Lower lobe of right lung (tissue), 2 donors: ENCODE measurements around the gene COPZ2. TPM values are rescaled to one million over a fixed set of nuclear protein-coding genes. Genes with fewer than 3 reads are reported as not detected.

Experiments used
- ATAC-seq, 2 donors: fragments of 200-7000 bp; cut with Tn5 transposase; one replicate each; pipeline ENCODE4 v1.9.1; 2020 to 2022; ENCODE audit warnings: mild to moderate bottlenecking in 2 of 2, moderate library complexity in 2 of 2
- DNase-seq: peaks from one replicate; pipeline ENCODE4 v3.0.0-alpha.2; 2020
- H3K27ac ChIP-seq: fragments of 200-600 bp; one replicate; pipeline ENCODE4 v1.8.0; 2022
- H3K27me3 ChIP-seq: fragments of 200-600 bp; one replicate; pipeline ENCODE4 v1.8.0; 2022; ENCODE audit warnings: low read depth
- H3K36me3 ChIP-seq: fragments of 200-600 bp; one replicate; pipeline ENCODE4 v1.8.0; 2022; ENCODE audit warnings: mild to moderate bottlenecking
- H3K4me1 ChIP-seq: fragments of 200-600 bp; one replicate; pipeline ENCODE4 v1.8.0; 2022
- H3K4me3 ChIP-seq: fragments of 200-600 bp; one replicate; pipeline ENCODE4 v1.8.0; 2022; ENCODE audit warnings: mild to moderate bottlenecking
- H3K9me3 ChIP-seq: fragments of 200-600 bp; one replicate; pipeline ENCODE4 v1.8.0; 2022
- intact Hi-C: fragments of 100-400 bp; cut with DNase I; formaldehyde crosslinking; loops from one replicate; pipeline ENCODE4 v1.11.0; 2022
- total RNA-seq: library from RNA; stranded (reverse); fragmentation: NEBNext Ultra II Directional; extraction: Animal tissue kit (Norgen Biotek cat#: 25700); gene quantifications from one replicate; pipeline ENCODE4 v1.2.1, GENCODE V29; 2021
- TF ChIP-seq, protein P1 (sequence below): fragments of 200-600 bp; IDR thresholded peaks from one replicate; pipeline ENCODE4 v1.8.0; 2022; ENCODE audit warnings: antibody characterized with exemption, mild to moderate bottlenecking
- donor health status: DM: no; HTN: yes; CAD: no; lungs with severe emphysema.

Gene COPZ2
- total RNA-seq, 1 donor from 2014 or later: 22.9 TPM

DNA sequence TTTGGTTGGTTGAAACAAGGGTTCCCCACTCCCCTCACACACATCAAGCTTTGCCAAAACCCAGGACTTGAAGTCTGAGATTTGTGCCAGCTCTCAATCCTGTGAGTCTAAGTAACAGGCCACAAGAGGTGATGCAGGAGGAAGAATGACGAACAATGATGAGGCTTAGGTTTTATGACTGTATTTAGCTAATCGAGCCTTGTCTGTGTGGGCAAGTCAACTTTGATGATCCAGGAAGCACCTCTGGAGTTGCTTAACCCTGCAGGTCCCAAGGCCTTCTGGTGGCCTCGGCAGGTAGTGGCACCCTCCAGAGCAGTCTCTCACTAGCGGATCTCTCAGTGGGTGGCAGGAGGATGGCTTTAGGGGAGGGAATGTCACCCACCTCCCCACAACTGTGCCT, 38.0 kb downstream of the COPZ2 start:
- peak; percentile 32 for DNase-seq
- no peak for ATAC-seq
- H3K9me3 ChIP-seq: no peaks in the 10 kb centered on the region
- no peaks in the 10 kb centered on the region for H3K27me3 ChIP-seq
- H3K27ac ChIP-seq: no peak overlapping the region
- peaks cover 23% of the 10 kb centered on the region for H3K4me1 ChIP-seq
- intact Hi-C loops: no loop called here
- H3K4me3 ChIP-seq: no peak overlapping the region
- no peaks in the 10 kb centered on the region for H3K36me3 ChIP-seq
- TF ChIP-seq, protein P1, sequence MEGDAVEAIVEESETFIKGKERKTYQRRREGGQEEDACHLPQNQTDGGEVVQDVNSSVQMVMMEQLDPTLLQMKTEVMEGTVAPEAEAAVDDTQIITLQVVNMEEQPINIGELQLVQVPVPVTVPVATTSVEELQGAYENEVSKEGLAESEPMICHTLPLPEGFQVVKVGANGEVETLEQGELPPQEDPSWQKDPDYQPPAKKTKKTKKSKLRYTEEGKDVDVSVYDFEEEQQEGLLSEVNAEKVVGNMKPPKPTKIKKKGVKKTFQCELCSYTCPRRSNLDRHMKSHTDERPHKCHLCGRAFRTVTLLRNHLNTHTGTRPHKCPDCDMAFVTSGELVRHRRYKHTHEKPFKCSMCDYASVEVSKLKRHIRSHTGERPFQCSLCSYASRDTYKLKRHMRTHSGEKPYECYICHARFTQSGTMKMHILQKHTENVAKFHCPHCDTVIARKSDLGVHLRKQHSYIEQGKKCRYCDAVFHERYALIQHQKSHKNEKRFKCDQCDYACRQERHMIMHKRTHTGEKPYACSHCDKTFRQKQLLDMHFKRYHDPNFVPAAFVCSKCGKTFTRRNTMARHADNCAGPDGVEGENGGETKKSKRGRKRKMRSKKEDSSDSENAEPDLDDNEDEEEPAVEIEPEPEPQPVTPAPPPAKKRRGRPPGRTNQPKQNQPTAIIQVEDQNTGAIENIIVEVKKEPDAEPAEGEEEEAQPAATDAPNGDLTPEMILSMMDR: no peak

GRCh38 chr17:47998044-47998443, 39.6 kb downstream of the COPZ2 start:
- TF ChIP-seq, protein P1: no peak
- no peak for ATAC-seq
- peaks cover 23% of the 10 kb centered on the region for H3K4me1 ChIP-seq
- H3K4me3 ChIP-seq: no peak overlapping the region
- intact Hi-C loops: no loop called here
- H3K27ac ChIP-seq: no peak overlapping the region
- H3K9me3 ChIP-seq: no peaks in the 10 kb centered on the region
- no peaks in the 10 kb centered on the region for H3K27me3 ChIP-seq
- peak; percentile 20 for DNase-seq
- H3K36me3 ChIP-seq: no peaks in the 10 kb centered on the region

GRCh38 chr17:47997586-47997985, 40.0 kb downstream of the COPZ2 start:
- TF ChIP-seq, protein P1: no peak
- H3K4me1 ChIP-seq: peaks cover 21% of the 10 kb centered on the region
- H3K27me3 ChIP-seq: no peaks in the 10 kb centered on the region
- no peak overlapping the region for H3K4me3 ChIP-seq
- H3K9me3 ChIP-seq: no peaks in the 10 kb centered on the region
- peak in 1 of 2 donors; percentile 46 for ATAC-seq
- H3K27ac ChIP-seq: no peak overlapping the region
- H3K36me3 ChIP-seq: no peaks in the 10 kb centered on the region
- intact Hi-C loops: no loop called here
- DNase-seq: peak; percentile 46

DNA sequence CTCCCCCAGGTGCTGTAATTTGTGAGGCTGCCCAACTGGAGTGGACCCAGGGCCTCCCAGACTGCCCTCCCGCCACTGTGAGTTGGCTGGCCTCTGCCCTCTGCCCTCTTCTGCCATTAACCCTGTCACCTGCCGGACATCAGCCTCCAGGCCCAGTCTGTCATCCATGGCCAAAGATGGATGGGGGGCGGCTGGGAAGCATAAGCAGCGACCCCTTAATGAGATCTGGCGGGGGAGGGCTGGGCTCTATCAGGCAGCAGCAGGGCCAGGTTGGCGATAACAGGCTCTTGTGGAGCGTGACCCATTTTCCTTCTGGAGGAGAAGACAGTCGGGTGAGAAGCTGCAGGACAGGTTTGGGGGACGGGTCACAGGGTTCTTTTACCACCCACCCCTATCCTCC, 41.4 kb downstream of the COPZ2 start:
- Histone ChIP-seq H3K4me3 (no peak overlapping the region), H3K36me3 (no peaks in the 10 kb centered on the region), H3K9me3 (no peaks in the 10 kb centered on the region), H3K27me3 (no peaks in the 10 kb centered on the region), H3K27ac (no peak overlapping the region), H3K4me1 (peaks cover 9% of the 10 kb centered on the region)
- DNase-seq (no peak), ATAC-seq (no peak)
- intact Hi-C loops: no loop called here
- TF ChIP-seq, protein P1: no peak

DNA sequence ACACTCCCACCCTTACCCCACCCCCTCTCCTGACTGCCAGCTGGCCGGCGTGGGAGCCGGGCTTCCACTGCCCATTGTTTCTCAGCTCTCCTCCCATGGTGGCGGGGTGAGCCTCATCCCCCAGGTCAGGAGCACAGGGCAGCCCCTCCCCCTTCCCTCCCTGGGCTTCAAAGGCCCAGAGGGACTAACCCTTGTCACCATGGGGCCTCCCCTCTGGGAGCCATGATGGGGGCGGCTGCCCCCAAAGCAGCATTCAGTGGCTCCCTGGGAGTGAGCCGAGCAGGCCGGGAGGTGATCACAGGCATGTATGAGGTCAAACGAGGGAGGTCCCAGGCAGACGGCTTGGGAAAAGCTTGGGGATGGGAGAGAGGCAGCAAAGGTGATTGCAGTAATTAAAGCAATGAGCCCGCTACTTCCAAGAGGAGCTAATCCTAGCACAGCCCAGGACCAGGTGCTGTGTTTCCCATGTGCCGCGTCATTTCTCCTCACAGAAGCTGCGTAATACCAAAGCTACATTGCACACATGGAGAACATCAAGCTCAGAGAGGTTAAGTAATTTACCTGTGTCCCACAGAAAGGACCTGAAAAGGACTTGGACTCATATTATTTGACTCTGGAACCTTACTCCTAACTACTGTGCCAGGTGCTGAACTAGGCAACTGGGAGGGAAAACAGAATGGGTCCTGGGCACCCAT, 42.2 kb downstream of the COPZ2 start:
- intact Hi-C loops: no loop called here
- Histone ChIP-seq H3K27me3 (no peaks in the 10 kb centered on the region), H3K9me3 (no peaks in the 10 kb centered on the region), H3K4me3 (no peak overlapping the region), H3K27ac (no peak overlapping the region), H3K4me1 (peaks cover 9% of the 10 kb centered on the region), H3K36me3 (no peaks in the 10 kb centered on the region)
- TF ChIP-seq, protein P1: no peak
- DNase-seq (no peak), ATAC-seq (no peak)
